Epithelial cell of esophagus (primary cell): ENCODE results near the gene CD14.
"Not testable (repeated sequence)": the region's sequence is repeated elsewhere in the genome, so short reads cannot be mapped to it uniquely, and the experiment has no call there.

Experiments
- DNase-seq: peaks from one replicate; pipeline ENCODE4 v3.0.0; 2010; ENCODE audit warnings: low read depth
- H3K4me3 ChIP-seq: 2 replicates; pipeline ENCODE4 v1.5.1; 2011; ENCODE audit warnings: mild to moderate bottlenecking, low read length, control low read depth
- TF ChIP-seq, protein P1 (sequence below): IDR thresholded peaks from 2 replicates; pipeline ENCODE4 v1.5.1; 2011; ENCODE audit warnings: low read depth, mild to moderate bottlenecking, low read length, control low read depth, inconsistent platforms; ENCODE audit not compliant: insufficient read depth; ENCODE audit errors: missing control alignments

Gene CD14

GRCh38 chr5:140627972-140628371 is 5.0 kb downstream of the CD14 start:
- no peak for DNase-seq
- TF ChIP-seq, protein P1, sequence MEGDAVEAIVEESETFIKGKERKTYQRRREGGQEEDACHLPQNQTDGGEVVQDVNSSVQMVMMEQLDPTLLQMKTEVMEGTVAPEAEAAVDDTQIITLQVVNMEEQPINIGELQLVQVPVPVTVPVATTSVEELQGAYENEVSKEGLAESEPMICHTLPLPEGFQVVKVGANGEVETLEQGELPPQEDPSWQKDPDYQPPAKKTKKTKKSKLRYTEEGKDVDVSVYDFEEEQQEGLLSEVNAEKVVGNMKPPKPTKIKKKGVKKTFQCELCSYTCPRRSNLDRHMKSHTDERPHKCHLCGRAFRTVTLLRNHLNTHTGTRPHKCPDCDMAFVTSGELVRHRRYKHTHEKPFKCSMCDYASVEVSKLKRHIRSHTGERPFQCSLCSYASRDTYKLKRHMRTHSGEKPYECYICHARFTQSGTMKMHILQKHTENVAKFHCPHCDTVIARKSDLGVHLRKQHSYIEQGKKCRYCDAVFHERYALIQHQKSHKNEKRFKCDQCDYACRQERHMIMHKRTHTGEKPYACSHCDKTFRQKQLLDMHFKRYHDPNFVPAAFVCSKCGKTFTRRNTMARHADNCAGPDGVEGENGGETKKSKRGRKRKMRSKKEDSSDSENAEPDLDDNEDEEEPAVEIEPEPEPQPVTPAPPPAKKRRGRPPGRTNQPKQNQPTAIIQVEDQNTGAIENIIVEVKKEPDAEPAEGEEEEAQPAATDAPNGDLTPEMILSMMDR: no peak
- no peak overlapping the region for H3K4me3 ChIP-seq

GRCh38 chr5:140624886-140625285 is 8.1 kb downstream of the CD14 start:
- not testable (repeated sequence) for H3K4me3 ChIP-seq, DNase-seq

- not testable (repeated sequence) for H3K4me3 ChIP-seq, DNase-seq
Measured at GRCh38 chr5:140623061-140623460, 9.9 kb downstream of the CD14 start.

DNA sequence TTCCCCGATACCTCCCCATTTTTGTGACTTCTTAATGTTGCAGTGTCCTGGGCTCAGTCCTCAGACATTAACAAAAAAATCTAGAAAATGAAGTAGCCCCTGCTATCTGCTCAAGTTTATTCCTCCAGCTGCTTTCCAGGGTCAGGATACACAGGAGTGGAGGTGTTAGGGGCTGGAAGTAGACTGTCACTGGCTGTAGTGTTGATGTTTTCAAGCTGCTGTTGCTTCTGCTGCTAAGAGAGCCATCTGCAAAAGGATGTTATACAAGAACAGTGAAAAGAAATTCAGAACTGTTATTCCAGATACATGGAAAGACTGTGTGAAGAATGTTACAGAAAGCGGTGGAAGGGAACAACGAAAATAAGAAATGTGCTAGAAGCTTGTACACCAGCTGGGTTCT is 10.7 kb downstream of the CD14 start:
- TF ChIP-seq, protein P1: no peak
- H3K4me3 ChIP-seq: no peak overlapping the region
- DNase-seq: no peak

- H3K4me3 ChIP-seq: no peak overlapping the region
- TF ChIP-seq, protein P1: no peak
- no peak for DNase-seq
Measured at GRCh38 chr5:140611020-140611521, 21.9 kb downstream of the CD14 start.

- DNase-seq: peak; percentile 71
- no peak overlapping the region for H3K4me3 ChIP-seq
- TF ChIP-seq, protein P1: no peak
Measured at GRCh38 chr5:140609126-140609525, 23.8 kb downstream of the CD14 start.

DNA sequence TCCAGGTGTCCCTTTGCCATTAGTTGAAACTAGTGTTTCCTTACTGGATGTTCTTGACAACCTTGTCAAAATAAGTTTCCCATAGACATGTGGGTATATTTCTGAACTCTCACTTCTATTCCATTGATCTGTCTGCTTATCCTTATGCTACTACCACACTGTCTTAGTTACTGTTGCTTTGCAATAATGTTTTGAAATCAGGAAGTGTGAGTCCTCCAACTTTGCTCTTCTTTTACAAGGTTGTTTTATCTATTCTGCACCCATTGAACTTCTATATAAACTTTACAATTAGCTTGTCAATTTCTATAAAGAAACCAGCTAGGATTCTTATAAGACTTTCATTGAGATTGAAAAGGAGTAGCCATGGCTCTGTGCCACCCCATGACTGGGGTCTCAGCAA is 24.3 kb downstream of the CD14 start:
- H3K4me3 ChIP-seq: no peak overlapping the region
- TF ChIP-seq, protein P1: no peak
- no peak for DNase-seq

GRCh38 chr5:140607031-140607430 is 25.9 kb downstream of the CD14 start:
- H3K4me3 ChIP-seq: no peak overlapping the region
- TF ChIP-seq, protein P1: no peak
- DNase-seq: peak; percentile 79
